WI38 (cell line): ENCODE results near the gene SLC9A7.

Source experiments
- H3K4me3 ChIP-seq: 2 replicates; pipeline ENCODE4 v1.5.1; 2011; ENCODE audit warnings: low read depth, mild to moderate bottlenecking, control low read depth, low read length
- TF ChIP-seq, protein P1 (sequence below): IDR thresholded peaks from 2 replicates; pipeline ENCODE4 v1.5.1; 2012; ENCODE audit warnings: low read depth, mild to moderate bottlenecking, control low read depth, low read length

SLC9A7 gene

DNA sequence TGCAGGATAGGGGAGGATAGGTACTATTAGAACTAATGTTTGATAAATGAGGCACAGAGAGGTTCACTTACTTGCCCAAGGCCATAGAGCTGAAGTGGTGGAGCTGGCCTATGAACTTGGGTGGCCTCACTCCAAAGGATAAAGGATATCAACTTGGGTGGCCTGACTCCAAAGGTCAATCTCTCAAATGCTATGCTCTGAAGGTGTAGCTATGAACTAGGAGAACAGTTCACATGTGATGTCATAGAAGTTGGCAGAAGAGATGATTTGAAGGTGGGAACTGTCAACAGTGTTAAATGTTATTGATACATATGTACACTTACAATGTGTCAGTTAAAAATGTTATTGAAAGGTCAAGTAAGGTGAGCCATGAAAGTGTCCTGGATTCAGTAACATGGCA lies 191.5 kb downstream of the SLC9A7 start:
- TF ChIP-seq, protein P1, sequence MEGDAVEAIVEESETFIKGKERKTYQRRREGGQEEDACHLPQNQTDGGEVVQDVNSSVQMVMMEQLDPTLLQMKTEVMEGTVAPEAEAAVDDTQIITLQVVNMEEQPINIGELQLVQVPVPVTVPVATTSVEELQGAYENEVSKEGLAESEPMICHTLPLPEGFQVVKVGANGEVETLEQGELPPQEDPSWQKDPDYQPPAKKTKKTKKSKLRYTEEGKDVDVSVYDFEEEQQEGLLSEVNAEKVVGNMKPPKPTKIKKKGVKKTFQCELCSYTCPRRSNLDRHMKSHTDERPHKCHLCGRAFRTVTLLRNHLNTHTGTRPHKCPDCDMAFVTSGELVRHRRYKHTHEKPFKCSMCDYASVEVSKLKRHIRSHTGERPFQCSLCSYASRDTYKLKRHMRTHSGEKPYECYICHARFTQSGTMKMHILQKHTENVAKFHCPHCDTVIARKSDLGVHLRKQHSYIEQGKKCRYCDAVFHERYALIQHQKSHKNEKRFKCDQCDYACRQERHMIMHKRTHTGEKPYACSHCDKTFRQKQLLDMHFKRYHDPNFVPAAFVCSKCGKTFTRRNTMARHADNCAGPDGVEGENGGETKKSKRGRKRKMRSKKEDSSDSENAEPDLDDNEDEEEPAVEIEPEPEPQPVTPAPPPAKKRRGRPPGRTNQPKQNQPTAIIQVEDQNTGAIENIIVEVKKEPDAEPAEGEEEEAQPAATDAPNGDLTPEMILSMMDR, result no peak
- no peak overlapping the region for H3K4me3 ChIP-seq

DNA sequence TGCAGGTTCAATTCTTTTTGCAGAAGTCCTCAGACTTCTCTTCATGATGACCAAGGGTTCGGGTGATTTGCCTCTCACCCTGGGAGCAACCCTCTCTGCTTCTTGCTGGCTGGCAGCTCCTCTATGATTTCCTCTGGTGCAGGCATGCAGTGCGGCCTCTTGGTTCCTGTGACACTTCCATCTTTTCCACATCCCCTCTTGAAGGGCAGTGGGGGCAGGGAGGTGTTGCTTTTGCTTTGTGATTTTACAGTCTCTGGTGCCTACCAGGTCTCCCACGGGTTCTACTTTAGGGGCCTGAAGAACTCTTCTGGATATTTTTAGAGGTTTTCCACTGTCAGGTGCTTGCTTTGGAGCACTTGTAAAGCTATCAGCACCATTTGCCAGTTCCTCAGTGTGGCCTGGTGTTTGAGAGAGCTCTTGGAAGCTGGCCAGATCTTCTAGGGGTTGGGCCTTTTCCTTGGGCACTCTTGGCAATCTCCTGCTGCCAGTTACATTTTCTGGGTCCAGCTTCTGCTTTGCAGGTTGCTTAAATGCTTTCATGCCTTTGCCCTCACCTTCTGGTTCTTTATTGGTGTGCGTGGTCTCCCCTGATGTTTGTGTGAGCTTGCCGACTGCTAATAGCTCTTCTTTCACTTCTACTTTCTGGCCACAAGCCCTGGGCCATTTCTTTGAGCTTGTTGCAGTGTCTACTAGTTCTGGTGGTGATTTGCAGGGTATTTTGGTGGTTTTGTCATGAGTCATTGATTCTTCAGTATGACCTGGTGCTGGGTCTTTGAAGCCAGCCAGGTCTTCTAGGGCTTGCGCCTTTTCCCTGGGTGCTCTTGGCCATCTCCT lies 196.9 kb downstream of the SLC9A7 start:
- TF ChIP-seq, protein P1, result no peak
- no peak overlapping the region for H3K4me3 ChIP-seq

DNA sequence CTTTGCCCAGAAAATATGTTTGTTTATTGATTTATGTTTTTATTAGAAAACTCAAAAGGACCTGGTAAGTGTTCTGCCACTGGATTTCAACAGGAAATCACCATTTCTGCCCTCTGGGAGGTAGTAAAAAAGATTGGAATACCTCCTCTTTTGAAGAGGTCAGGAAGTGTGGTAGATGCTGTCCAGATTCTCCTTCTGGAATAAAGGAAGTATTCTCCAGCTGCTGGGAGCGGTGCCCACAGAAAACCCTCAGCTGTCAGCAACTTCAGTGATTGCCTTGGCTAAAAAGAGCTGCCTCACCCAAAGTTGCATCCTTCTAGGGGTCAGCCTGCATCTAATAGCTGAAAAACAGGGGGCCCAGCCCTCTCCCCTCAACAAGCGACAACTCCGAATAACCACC lies 199.9 kb downstream of the SLC9A7 start:
- TF ChIP-seq, protein P1, result no peak
- no peak overlapping the region for H3K4me3 ChIP-seq

DNA sequence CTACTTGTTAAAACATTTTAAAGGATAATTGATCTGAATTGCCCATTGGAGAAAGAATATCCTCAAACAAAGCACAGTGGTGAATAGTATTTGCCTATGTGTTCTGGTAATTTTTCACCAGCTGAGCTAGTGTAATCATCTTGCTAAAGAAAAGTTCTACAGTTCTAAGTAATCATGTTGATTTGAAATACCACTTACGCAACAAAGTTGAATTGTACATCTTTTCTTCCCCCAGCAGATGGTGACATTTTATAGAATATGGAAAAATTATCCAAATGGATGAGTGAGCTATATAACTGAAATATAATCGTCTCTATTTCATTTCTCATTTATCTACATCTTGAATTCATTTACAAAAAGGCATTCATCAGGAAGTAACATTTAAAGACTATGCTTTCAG lies 204.0 kb downstream of the SLC9A7 start:
- TF ChIP-seq, protein P1, result no peak

DNA sequence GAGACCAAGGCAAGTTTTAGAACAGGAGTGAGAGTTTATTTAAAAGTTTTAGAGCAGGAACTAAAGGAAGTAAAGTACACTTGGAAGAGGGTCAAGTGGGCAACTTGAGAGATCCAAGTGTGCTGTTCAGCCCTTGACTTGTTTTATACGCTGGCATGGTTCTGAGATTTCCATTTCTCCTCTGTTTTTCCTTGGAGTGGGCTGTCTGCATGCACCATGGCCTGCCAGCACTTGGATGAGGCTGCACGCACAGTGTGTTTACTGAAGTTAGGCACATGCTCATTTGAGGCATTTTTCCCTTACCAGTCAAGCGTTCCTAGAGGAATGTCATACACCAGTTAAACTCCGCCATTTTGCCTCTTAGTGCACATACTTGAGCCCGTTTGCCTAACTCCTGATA lies 205.0 kb downstream of the SLC9A7 start:
- no peak overlapping the region for H3K4me3 ChIP-seq
- TF ChIP-seq, protein P1, result no peak

More for the DNA sequence above, 204.0 kb downstream of the SLC9A7 start:
- H3K4me3 ChIP-seq, result no peak overlapping the region

DNA sequence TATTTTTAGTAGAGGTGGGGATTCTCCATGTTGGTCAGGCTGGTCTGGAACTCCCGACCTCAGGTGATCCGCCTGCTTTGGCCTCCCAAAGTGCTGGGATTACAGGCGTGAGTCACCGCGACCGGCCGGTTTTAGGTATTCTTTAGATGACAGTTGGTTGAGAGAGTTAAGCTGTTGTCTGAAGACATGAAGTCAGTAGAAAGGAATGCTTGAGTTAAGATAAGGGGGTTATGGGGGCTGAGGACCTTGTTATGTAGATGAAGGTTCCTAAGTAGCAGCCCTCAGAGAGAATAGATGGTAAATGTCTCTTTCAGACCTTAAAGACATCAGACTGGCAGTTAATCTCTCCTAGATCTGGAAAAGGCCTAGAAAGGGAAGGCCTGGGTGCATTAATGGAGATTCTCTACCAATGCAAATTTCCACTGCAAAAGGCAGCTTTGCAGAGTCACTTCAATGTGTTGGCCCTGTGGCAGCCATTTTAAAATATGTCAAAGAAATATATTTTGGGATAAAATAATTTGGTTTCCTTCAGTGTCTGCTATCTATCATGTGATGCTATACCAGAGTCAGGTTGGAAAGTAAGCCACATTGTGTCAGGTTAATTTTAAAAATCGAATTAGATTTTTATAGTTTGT lies 207.3 kb downstream of the SLC9A7 start:
- TF ChIP-seq, protein P1, result no peak
- H3K4me3 ChIP-seq, result no peak overlapping the region

DNA sequence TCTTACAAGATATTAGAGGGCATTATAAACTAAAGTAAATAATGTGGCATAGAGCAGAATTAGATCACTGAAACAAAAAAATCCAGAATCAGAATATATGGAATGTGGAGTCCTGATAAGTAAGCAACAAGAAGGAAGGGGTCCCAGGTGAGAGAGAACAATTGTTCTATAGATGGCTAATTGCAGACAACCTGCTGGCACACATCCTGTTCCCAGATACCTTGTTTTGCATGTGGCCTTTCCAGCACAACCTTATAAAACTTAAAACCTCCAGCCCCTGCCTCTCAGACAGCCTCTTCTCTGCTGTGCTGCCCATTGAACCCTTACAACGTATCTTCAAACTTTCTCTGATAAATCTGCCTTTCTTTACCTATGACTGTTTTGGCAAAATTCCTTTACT lies 209.0 kb downstream of the SLC9A7 start:
- TF ChIP-seq, protein P1, result no peak

More for the DNA sequence above, 209.0 kb downstream of the SLC9A7 start:
- no peak overlapping the region for H3K4me3 ChIP-seq
